Common myeloid progenitor, CD34-positive (primary cell): ENCODE results near the gene PPP1R12A.

Experiments
- CTCF ChIA-PET: fragments of 350-600 bp; sonication (Branson Sonifier 250); formaldehyde crosslinking; loops from one replicate; lab custom pipeline; 2021; ENCODE audit warnings: antibody characterized with exemption; lab: Charles Lee
- POLR2A ChIA-PET: fragments of 350-600 bp; sonication (Branson Sonifier 250); formaldehyde crosslinking; loops from one replicate; lab custom pipeline; 2021; ENCODE audit warnings: antibody characterized with exemption; lab: Charles Lee
- DNase-seq, 3 donors: peaks; one replicate each; pipeline versions ENCODE4 v3.0.0 to v3.0.0-alpha.2; 2013
- H3K27ac ChIP-seq, 2 experiments: 1 replicate in 1 of 2; 2 replicates in 1 of 2; pipeline ENCODE4 v1.7.0; 2013; ENCODE audit warnings: inconsistent platforms in 2 of 2, low read length in 2 of 2, mild to moderate bottlenecking in 2 of 2, low read depth in 1 of 2, moderate library complexity in 1 of 2; ENCODE audit not compliant: severe bottlenecking in 2 of 2, insufficient read depth in 1 of 2, poor library complexity in 1 of 2
- H3K27me3 ChIP-seq, 5 experiments: replicated peaks in 2 of 5; 1 replicate in 3 of 5; 2 replicates in 2 of 5; pipeline versions ENCODE4 v1.6.1 to v1.7.0; 2013; ENCODE audit warnings: low read length in 4 of 5, mild to moderate bottlenecking in 2 of 5, moderate library complexity in 2 of 5, inconsistent platforms in 1 of 5; ENCODE audit not compliant: insufficient read depth in 5 of 5, control insufficient read depth in 4 of 5
- H3K36me3 ChIP-seq, 4 experiments: 1 replicate in 2 of 4; 2 replicates in 2 of 4; pipeline versions ENCODE4 v1.6.1 to v1.7.0; 2013; ENCODE audit warnings: low read length in 3 of 4, control low read depth in 1 of 4, mild to moderate bottlenecking in 1 of 4; ENCODE audit not compliant: control insufficient read depth in 4 of 4, insufficient read depth in 4 of 4
- H3K4me1 ChIP-seq, 4 experiments: 1 replicate in 3 of 4; 2 replicates in 1 of 4; pipeline versions ENCODE4 v1.6.1 to v1.7.1; 2013; ENCODE audit warnings: low read length in 3 of 4, mild to moderate bottlenecking in 3 of 4, control low read depth in 1 of 4, inconsistent platforms in 1 of 4, moderate library complexity in 1 of 4; ENCODE audit not compliant: control insufficient read depth in 4 of 4, insufficient read depth in 4 of 4; ENCODE audit errors: control extremely low read depth in 1 of 4
- H3K4me3 ChIP-seq, 7 experiments: 1 replicate in 4 of 7; 2 replicates in 3 of 7; pipeline versions ENCODE4 v1.5.1 to v1.7.0; 2013; ENCODE audit warnings: mild to moderate bottlenecking in 7 of 7, low read length in 6 of 7, moderate library complexity in 6 of 7, inconsistent platforms in 2 of 7, low read depth in 2 of 7, control low read depth in 1 of 7; ENCODE audit not compliant: insufficient read depth in 4 of 7, control insufficient read depth in 1 of 7; ENCODE audit errors: extremely low read depth in 1 of 7
- H3K9me3 ChIP-seq, 5 experiments: 1 replicate in 4 of 5; 2 replicates in 1 of 5; pipeline versions ENCODE4 v1.6.1 to v1.7.1; 2013; ENCODE audit warnings: low read length in 4 of 5, mild to moderate bottlenecking in 2 of 5, inconsistent platforms in 1 of 5, low read depth in 1 of 5, moderate library complexity in 1 of 5; ENCODE audit not compliant: control insufficient read depth in 4 of 5, insufficient read depth in 2 of 5; ENCODE audit errors: control extremely low read depth in 1 of 5
- WGBS: methylation state at CpG from one replicate; pipeline ENCODE4 v1.1.5; 2013; ENCODE audit not compliant: insufficient coverage; 5-methylcytosine and 5-hydroxymethylcytosine counted together

PPP1R12A gene

GRCh38 chr12:79929065-79929464 lies 5.8 kb downstream of the PPP1R12A start:
- H3K36me3 ChIP-seq = no peaks in the 10 kb centered on the region
- no peak overlapping the region for H3K4me3 ChIP-seq
- ChIA-PET POLR2A (no interaction called here), CTCF (no interaction called here)
- H3K27ac ChIP-seq = peak overlapping the region in 1 of 2 experiments; percentile 62
- peaks cover 18 to 39% (median 31%) of the 10 kb centered on the region in 4 experiments for H3K4me1 ChIP-seq
- H3K27me3 ChIP-seq = no peaks in the 10 kb centered on the region
- H3K9me3 ChIP-seq = no peaks in the 10 kb centered on the region
- WGBS = 100% methylated on average over 5 of the region's 10 CpGs
- DNase-seq = no peak

GRCh38 chr12:79927772-79928474 lies 7.0 kb downstream of the PPP1R12A start:
- Histone ChIP-seq H3K27me3 (no peaks in the 10 kb centered on the region), H3K9me3 (no peaks in the 10 kb centered on the region), H3K4me3 (peak overlapping the region in 3 of 7 experiments; percentile 19 to 39 (median 22)), H3K36me3 (no peaks in the 10 kb centered on the region), H3K27ac (peak overlapping the region; percentile 3 to 62), H3K4me1 (peaks cover 14 to 37% (median 26%) of the 10 kb centered on the region in 4 experiments)
- DNase-seq = peak; percentile 60 to 94 (median 89)
- CTCF ChIA-PET = interaction anchor here (1.0 kb wide), 1 partner anchor 12 kb away, joined by 3 read pairs; no protein-coding TSS in a partner anchor
- no CpG with 5 or more reads among the region's 1 CpG for WGBS
- POLR2A ChIA-PET = no interaction called here

GRCh38 chr12:79926951-79927350 lies 7.9 kb downstream of the PPP1R12A start:
- H3K27ac ChIP-seq = no peak overlapping the region
- ChIA-PET CTCF (interaction anchor here (1.0 kb wide), 1 partner anchor 13 kb away, joined by 3 read pairs; no protein-coding TSS in a partner anchor), POLR2A (no interaction called here)
- H3K9me3 ChIP-seq = no peaks in the 10 kb centered on the region
- WGBS = no CpG with 5 or more reads among the region's 3 CpGs
- no peaks in the 10 kb centered on the region for H3K27me3 ChIP-seq
- no peaks in the 10 kb centered on the region for H3K36me3 ChIP-seq
- no peak for DNase-seq
- no peak overlapping the region for H3K4me3 ChIP-seq
- peaks cover 12 to 28% (median 18%) of the 10 kb centered on the region in 4 experiments for H3K4me1 ChIP-seq

- ChIA-PET CTCF (interaction anchor here (0.7 to 1.8 kb wide), 4 partner anchors 8 to 262 kb away, joined by 3 to 6 read pairs (median 4); no protein-coding TSS in a partner anchor), POLR2A (no interaction called here)
- Histone ChIP-seq H3K27ac (no peak overlapping the region), H3K27me3 (no peaks in the 10 kb centered on the region), H3K9me3 (no peaks in the 10 kb centered on the region), H3K4me1 (peaks cover 10 to 24% (median 17%) of the 10 kb centered on the region in 4 experiments), H3K36me3 (no peaks in the 10 kb centered on the region), H3K4me3 (no peak overlapping the region)
- DNase-seq = no peak
- no CpG with 5 or more reads among the region's 1 CpG for WGBS
Measured at GRCh38 chr12:79925492-79925891, 9.4 kb downstream of the PPP1R12A start.

- POLR2A ChIA-PET = no interaction called here
- 100% methylated on average over 1 of the region's 1 CpG for WGBS
- peaks cover 0 to 16% (median 5%) of the 10 kb centered on the region in 4 experiments for H3K4me1 ChIP-seq
Measured at GRCh38 chr12:79921786-79922185, 13.1 kb downstream of the PPP1R12A start.

GRCh38 chr12:79920421-79921238 lies 14.3 kb downstream of the PPP1R12A start:
- ChIA-PET POLR2A (no interaction called here), CTCF (interaction anchor here (0.7 kb wide), 1 partner anchor 15 kb away, joined by 3 read pairs; no protein-coding TSS in a partner anchor)
- H3K27me3 ChIP-seq = no peaks in the 10 kb centered on the region
- H3K4me1 ChIP-seq = peaks cover 0 to 16% (median 7%) of the 10 kb centered on the region in 4 experiments
- peaks cover 0 to 3% (median 0%) of the 10 kb centered on the region in 4 experiments for H3K36me3 ChIP-seq
- no peak overlapping the region for H3K4me3 ChIP-seq
- no peaks in the 10 kb centered on the region for H3K9me3 ChIP-seq
- WGBS = 53% methylated on average over 3 of the region's 5 CpGs
- no peak overlapping the region for H3K27ac ChIP-seq
- peak in 2 of 3 donors; percentile 23 to 26 for DNase-seq

More at GRCh38 chr12:79921786-79922185, 13.1 kb downstream of the PPP1R12A start:
- no peak for DNase-seq
- H3K27me3 ChIP-seq = no peaks in the 10 kb centered on the region
- H3K27ac ChIP-seq = no peak overlapping the region
- H3K9me3 ChIP-seq = no peaks in the 10 kb centered on the region
- H3K36me3 ChIP-seq = peaks cover 0 to 3% (median 0%) of the 10 kb centered on the region in 4 experiments
- H3K4me3 ChIP-seq = no peak overlapping the region
- CTCF ChIA-PET = no interaction called here
